GM18507 (cell line): ENCODE data around the gene PRRT3.

Source experiments
- DNase-seq: peaks from one replicate; pipeline ENCODE4 v3.0.0; 2011; ENCODE audit warnings: low read depth; ENCODE audit not compliant: insufficient read length; ENCODE audit errors: extremely low spot score
- FAIRE-seq: peaks from 2 replicates; lab custom pipeline; 2011; peaks lifted over from hg19 to GRCh38; lab: Jason Lieb, UNC

The PRRT3 gene

DNA sequence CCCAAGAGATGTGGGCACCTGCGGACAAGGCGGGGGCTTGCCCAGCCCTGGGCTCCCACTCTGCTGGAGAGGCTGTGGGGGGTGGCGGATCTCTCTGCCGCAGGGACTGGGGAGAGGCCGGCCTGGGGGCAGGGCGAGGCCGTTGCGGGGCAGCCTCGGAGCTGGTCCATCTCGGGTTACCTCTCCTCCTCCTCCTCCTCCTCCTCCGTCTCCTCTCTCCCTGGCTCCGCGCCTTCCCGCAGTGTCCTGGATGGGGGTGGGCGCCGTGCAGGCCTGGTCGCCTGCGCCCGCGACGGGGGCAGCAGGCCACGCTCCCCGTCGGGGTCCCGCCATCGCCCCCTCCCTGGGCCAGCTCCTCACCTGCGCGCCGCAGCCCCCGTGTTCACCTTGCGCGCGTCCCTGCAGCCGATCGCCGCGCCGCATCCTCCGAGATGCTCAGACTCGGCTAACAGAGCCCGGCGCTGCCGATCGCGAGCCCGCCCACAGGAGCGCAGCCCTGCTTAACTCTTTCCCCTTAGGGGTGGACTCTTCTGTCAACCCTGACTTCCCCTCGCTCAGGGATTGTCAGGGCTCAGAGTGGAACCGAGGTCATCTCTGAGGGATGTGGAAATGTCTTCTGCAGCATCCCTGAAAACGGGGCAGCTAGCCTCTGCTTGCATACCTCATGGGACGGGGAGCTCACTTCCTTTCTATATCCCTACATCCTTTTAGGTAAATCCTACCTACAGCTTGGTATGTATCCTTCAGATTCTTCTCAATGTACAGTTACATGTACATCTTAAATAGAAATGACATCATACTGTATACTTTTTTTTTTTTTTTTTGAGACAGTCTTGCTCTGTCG is at the start of gene PRRT3:
Gene PRRT3, minus strand, starts transcription at position 447 of the 844 bp plus-strand sequence. CDS start 2,293 bp downstream, outside the sequence.
- FAIRE-seq (peak; percentile 62), DNase-seq (peak; percentile 65)

DNA sequence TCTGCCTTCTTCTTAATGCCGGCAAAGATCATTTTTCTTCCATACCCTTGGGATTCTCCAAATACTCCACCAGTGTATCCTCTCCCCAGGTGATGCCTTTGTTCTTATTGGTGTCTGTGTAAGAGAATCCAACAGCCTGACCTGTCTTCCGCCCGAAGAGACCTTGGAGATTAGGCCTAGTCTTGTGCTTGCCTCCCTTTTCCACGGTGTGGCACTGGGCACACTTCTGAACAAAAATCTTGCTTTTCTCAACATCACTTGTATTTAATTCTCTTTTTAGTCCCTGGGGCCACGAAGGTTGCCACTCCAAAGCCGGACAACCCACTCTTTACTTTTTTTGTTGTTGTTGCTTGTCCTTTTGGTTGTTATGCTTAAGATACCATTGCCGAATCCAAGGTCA is 48.5 kb upstream of the PRRT3 start:
- no peak for FAIRE-seq

GRCh38 chr3:9994086-9994844 is 42.1 kb upstream of the PRRT3 start:
- DNase-seq, result no peak
- FAIRE-seq, result no peak

More for the DNA sequence above, 48.5 kb upstream of the PRRT3 start:
- no peak for DNase-seq

- no peak for DNase-seq
- no peak for FAIRE-seq
Observed at GRCh38 chr3:9986230-9986725, 34.1 kb upstream of the PRRT3 start.

DNA sequence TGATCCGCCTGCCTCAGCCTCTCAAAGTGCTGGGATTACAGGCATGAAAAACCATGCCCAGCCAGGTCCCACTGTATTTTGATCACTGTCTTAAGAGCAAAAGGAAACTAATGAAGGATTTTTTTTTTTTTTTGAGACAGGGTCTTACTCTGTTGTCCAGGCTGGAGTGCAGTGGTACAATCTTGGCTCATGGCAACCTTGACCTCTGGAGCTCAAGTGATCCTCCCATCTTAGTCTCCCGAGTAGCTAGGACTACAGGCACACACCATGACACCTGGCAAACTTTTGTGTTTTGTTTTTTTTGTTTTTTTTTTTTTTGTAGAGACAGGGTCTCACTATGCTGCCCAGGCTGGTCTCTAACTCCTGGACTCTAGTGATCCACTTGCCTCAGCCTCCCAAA is 28.0 kb upstream of the PRRT3 start:
- FAIRE-seq (no peak), DNase-seq (no peak)

DNA sequence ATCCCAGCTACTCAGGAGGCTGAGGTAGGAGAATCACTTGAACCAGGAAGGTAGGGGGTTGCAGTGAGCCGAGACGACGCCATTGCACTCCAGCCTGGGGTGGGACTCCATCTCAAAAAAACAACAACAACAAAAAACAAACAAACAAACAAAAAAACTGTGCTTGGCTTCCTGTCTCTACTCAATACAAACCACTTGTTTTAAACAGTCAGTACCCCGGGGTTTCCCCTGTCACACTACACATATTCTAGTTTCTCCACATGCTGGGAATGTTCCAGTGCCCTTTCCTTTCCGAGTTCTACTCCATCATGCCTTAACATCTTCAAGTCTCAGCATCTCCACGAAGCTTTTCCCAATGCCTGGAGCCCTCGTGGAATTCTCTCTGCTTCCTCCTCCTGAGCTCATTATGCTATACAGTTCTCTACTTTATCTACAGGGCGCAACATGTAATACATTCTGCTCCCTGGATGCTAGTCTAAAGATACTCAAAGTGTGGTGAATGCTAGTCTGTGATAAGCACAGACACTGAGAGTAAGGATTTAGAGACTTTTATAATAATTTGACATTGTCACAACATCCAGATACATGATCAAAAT is 26.6 kb upstream of the PRRT3 start:
- FAIRE-seq (no peak), DNase-seq (no peak)

GRCh38 chr3:9976721-9977709 is 24.8 kb upstream of the PRRT3 start:
- no peak for FAIRE-seq
- DNase-seq, result no peak

DNA sequence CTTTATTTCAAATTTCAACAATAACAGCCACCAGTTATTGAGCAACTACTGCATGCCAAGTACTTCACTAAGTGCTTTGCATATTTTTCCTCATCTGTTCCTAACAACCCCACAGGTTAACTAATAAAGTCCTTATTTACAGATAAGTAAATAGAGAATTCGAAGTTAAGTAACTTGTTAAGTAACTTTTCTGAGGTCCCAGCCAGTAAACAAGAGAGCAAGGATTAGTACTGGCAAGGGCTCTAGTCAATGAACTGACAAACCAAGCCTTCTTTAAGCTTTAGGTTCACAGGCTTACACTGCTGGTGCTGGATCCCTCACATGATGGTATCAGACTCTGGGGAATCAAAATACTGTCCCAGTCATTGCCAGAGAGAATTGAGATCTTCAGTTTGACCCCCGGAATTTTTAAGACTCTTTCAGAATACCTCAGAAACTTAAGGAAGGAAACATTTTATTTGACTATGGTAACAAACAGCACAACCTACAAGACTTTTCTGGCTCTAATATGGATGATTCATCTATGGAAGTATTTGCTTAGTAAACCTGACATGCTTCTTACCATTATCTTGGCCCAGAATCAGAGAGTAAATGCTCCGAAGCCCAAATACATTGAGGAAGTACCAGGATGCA is 17.9 kb upstream of the PRRT3 start:
- DNase-seq (no peak), FAIRE-seq (no peak)

DNA sequence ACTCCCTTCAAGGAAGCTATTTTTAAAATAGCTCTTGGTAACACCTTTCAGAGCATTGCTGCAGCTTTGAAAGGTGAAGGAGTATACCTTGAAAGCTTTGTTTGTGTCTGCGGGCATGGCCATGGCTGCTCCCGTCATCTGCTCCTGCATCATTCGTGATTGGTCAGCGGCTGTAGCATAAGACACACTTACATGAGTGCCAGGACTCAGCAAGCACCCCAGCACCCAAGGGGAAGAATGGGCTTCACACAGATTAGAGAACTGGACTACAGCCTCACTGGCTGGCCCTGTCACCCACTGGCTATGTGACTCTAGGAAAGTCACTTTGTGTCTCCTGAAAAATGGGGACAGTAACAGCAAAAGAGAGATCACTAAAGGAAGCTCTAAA is 17.4 kb upstream of the PRRT3 start:
- FAIRE-seq, result no peak

DNA sequence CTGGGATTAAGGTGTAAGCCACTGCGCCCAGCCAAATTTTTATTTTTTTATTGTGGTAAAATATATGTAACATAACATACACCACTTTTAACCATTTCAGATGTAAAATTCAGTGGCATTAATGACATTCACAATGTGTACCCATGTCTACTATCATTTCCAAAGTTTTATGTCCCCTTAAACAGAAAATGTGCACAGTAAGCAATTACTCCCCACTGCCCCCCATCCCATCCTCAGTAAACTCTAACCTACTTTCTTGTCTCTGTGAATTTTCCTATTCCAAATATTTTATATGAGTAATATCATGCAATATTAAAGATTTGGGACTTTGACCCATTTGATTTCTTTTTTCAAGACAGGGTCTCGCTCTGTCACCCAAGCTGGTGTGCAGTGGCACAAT is 14.6 kb upstream of the PRRT3 start:
- DNase-seq (no peak), FAIRE-seq (no peak)

More for the DNA sequence above, 17.4 kb upstream of the PRRT3 start:
- no peak for DNase-seq

DNA sequence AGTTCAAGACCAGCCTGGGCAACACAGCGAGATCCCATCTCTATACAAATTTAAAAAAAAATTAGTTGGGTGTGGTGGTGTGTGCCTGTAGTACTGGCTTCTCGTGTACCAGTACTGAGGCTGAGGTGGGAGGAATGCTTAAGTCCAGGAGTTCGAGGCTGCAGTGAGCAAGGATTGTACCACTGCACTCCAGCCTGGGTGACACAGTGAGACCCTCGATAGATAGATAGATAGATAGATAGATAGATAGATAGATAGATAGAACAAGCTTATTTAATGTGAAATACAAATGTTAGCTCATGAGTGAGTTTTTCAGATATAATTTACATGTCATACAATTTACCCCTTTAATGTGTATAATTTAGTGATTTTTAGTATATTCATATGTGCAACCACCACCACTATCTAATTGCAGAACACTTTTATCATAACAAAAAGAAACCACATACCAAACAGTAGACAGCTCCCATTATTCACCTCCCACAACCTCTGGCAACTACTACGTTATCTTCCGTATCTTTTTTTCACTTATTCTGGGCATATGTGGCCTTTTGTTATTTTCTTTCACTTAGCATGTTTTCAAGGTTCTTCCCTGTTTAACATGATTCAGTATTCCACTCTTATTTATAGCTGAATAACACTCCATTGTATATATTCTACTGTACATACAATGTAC is 13.1 kb upstream of the PRRT3 start:
- DNase-seq (no peak), FAIRE-seq (no peak)

GRCh38 chr3:9957214-9957613 is 5.0 kb upstream of the PRRT3 start:
- FAIRE-seq (no peak), DNase-seq (no peak)

DNA sequence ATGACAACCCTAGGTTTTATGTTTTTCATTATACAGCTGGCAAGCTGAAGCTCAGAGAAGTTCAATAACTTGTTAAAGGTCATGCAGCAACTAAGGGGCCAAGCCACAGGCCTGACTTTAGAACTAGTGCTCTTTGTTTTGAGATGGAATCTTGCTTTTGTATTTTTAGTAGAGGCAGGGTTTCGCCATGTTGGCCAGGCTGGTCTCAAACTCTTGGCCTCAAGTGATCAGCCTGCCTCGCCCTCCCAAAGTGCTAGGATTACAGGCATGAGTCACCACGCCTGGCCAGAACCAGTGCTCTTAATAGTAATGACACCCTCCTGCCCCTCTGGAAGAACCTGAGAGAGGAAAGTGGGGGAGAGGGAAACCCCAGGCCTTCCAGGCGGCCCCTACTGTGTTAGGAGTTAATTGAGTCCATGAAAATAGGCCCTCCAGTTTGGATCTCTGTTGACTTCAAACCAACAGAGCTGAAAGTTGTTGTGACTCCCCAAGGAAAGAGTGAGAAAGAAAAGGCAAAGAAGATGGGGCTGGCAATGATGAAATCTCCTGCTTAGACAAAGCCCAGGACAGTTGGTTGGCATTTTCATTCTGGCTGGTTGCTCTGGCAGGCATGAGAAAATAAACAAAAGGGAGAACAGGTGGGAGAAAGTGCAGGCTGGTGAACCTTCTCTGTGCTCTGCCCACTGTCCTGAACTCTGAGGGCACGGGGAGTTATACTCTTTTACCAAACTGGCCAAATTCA is 3.6 kb upstream of the PRRT3 start:
- DNase-seq, result no peak
- no peak for FAIRE-seq

DNA sequence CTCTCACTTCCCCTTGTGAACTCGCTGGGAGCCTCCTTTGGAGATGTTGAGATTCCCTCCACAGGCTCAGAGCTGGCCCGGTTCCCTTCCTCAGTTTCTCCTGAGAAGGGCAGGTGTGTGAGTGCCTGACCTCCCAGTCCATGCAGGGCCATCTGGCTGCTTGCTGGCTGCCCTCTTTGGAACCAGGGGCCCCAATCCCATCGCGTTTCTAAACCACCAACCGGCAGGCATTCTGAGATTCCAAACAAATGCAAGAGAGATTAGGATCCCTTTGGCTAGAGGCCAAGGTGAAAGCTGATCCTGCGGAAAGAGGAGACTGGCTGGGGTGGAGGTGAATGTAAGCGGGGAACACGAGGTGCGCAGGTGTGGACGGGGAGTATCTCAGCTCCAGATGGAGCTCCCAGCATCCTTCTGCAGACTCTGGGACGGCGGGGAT is 2.9 kb upstream of the PRRT3 start:
- DNase-seq, result no peak
- no peak for FAIRE-seq

- FAIRE-seq, result no peak
- DNase-seq, result no peak
Observed at GRCh38 chr3:9951598-9951961, 628 bp downstream of the PRRT3 start.

DNA sequence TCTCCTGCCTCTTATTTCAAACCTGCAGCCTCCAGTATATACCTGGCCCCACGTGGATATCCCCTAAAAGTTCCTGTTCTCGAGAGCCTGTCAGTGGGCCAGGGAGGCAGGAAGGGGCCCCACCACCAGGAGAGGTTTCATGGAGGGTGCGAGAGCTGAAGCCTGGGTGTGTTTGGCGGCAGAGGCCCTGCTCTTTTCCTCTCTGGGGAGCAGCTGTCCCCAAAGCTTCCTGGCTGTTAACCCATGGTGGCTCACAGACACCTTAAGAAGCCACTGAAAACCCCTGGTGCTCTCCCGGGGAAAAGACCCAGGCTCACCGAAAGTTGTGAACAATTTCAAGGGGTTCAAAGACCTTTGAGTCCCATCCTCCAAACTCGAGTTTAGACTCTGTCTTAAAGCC is 1.1 kb downstream of the PRRT3 start:
- DNase-seq (no peak), FAIRE-seq (peak; percentile 59)

GRCh38 chr3:9949626-9950025 is 2.6 kb downstream of the PRRT3 start:
- DNase-seq (no peak), FAIRE-seq (no peak)

DNA sequence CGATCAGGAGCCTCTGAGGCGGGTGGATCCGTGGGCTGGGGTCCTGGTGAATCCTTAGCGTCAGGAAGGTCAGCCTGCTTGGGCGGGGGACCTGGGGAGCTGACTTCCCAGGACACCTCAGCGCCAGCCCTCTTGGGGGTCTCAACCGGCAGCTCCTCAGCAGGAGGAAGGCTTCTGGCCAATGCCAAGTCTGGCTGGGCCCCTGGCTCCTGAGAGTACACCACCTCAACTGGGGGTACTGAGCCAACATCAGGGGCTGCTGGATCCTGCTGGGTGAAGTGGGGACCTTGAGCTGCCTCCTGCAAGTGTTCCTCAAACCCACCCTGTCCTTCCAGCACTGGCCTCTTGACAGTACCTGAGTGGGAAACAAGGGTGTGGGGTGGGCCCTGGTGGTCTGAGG is 3.1 kb downstream of the PRRT3 start:
- FAIRE-seq (no peak), DNase-seq (no peak)
